Retina (tissue), 1 donor: ENCODE results near the gene ATAD3C.
"Not testable (repeated sequence)": the region's sequence is repeated elsewhere in the genome, so short reads cannot be mapped to it uniquely, and the experiment has no call there.

Experiments used
- DNase-seq: peaks from one replicate; pipeline ENCODE4 v3.0.0-alpha.2; 2016

ATAD3C gene

DNA sequence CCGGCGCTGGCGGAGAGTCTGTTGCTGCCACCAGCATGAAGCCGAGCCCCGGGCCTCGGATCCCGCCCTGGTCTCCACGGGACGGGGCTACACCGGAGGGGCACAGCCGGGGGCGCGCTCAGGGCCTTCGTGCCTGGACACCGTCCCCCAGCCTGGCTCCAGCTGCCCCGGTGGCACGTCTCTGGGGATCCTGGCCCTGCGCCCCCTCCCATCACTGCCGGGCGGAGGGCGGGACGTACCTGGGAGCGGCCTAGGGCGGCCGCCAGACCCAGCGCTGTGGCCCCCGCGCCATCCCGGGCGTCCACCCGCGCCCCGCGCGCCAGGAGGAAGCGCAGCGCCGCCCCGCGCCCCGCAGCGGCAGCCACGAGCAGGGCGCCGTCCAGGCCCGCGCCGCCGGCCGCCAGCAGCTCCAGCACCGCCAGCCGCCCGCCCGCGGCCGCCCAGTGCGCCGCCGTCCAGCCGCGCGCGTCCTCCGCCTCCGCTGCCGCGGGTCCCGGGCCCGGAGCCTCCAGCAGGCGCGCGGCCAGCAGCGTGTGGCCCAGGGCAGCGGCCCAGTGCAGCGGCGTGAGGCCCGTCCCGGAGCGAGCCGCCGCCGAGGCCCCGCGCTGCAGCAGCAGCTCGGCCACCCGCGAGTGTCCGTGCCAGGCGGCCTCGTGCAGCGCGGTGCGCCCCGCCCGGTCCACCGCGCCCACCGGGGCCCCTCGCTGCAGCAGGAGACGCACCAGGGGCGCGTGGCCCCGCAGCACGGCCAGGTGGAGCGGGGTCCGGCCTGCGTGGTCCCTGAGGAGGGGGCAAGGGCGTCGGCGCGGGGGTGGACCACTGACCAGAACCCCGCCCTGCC, 29.5 kb upstream of the ATAD3C start:
- DNase-seq, result peak; percentile 54

DNA sequence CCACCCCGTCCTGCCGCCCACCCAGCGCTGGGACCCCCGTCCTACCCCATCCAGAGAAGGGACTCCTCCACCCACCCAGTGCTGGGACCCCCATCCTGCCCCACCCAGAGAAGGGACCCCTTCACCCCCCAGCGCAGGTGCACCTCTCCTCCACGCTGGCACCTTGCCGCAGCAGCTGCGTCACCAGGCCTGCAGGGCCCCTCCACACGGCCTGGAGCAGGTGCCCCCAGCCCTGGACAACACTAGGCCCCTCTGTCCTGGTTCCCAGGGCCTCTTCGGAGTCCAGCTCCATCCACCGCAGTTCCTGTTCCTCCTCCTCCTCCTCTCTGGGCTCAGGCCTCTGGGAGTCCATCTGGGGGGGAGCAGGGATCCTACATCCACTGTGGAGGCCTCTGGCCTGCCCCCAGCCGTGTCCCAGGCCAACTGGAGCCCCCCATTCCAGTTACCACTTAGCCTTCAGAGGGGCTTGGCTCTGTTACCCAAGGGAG, 28.8 kb upstream of the ATAD3C start:
- no peak for DNase-seq

DNA sequence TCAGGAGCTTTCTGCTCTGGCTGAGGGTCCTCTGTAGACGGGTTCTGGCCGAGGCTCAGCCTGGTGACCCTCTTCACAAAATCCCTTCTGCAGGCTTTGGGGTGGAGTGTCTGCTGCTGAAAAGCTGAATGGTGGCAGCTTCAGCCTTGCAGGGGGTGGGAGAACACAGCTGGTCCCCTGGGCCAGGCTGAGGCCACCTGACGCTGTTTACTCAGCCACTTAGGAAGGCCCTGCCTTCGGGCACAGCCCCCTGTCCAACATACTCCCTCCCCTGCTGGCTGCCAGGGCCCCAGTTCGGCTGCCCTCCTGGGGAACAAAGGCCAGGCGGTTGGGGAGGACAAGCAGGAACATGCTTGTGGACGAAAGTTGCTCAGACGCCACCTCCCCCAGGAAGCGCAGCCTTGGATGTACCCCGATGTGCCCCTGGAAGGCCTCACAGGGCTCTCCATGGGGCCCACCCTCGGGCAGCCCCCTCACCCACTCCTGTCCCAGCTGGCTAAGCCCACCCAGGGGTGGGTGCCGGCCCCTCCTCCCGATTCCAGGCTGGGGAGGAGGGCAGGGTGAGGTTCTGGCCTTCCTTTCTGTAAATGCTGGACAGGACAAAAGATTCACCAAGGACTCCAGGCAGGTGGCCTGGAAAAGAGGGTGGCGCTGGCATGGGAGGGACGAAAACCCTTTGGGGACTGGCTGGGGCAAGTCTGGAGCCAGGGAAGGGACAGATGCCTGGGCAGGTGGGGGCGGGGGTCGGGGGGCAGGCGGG, 28.2 kb upstream of the ATAD3C start, which contains the start of gene ANKRD65:
TSS of gene ANKRD65 (minus strand) at position 130 of the 760 bp plus-strand sequence. CDS start 271 bp downstream, outside the sequence.
- peak; percentile 82 for DNase-seq

DNA sequence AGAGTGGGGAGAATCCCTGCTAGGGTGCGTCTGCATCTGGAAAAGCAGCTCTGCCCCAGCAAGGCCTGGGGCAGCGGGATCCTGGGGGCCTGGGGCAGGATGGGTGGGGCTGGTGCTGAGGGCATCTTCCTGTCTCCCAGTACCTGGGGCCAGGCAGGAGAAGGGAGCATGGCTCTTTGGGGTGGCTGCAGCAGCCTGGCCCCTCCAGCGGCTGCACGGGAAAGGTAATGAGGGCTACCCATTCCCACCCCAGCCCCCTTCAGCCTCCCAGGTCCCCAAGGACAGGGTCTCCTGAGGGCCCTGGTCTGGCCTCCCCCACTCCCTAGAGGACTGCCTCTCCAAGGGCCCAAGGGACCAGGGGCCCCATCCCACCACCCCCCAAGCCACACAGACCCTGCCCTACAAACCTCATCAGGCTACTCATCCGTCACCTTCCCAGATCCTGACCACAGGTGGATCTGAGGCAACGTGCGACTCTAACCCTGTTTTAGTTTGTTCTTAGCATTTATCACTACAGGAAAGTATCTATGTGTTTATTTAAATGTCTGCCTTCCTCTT, 27.5 kb upstream of the ATAD3C start:
- no peak for DNase-seq

DNA sequence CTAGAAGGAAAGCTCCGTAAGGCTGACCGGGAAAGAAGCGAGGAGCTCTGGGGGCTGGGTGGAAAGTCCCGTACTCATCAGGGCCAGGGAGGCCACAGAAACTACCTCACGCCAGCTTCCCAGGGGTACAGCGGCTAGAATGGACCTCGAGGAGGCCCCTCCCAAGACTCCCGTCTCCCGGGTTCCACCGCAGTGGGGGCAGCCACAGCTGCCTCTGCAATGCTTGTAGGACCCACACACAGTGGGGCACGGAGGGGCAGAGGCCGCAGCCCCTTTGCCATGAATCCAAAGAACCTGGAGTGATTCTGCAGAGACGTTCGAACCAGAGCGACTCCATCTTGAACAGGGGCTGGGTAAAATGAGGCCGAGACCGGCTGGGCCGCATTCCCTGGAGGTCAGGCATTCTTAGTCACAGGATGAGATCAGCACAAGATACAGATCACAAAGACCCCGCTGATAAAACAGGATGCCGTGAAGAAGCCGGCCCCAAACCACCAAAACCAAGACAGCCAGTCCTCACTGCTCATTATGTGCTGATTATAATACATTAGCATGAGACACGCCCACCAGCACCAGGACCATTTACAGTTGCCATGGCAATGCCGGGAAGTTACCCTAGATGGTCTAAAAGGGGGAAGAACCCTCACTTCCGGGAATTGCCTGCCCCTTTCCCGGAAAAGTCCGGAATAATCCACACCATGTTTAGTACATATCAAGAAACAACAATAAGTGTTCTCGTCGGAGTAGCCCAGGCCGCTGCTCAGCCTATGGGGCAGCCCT, 26.8 kb upstream of the ATAD3C start:
- no peak for DNase-seq

DNA sequence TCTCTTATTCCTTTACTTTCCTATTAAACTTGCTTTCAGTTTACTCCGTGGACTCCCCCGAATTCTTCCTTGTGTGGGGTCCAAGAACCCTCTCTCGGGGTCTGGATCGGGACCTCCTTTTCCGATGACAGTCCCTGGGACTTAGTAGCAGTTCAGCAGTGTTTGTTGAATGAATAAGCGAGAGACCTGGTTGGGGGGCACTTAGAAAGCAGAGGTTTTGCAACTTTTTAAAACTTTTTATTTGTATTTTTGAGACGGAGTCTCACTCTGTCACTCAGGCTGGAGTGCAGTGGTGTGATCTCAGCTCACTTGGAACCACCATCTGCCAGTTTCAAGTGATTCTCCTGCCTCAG, 26.3 kb upstream of the ATAD3C start:
- DNase-seq, result no peak

DNA sequence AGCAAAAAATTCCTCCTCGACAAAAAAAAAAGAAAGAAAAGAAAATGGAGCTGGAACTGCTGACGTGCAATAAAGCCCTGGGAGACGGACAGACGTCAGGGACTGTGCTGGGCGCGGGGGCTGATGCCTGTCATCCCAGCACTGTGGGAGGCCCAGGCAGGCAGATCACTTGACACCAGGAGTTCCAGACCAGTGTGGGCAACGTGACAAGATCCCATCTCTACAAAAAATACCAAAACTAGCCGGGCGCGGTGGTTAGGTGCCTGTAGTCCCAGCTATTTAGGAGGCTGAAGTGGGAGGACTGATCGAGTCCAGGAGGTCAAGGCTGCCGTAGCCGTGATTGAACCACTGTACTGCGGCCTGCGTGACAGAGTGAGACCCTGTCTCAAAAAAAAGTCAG, 24.8 kb upstream of the ATAD3C start:
- no peak for DNase-seq

DNA sequence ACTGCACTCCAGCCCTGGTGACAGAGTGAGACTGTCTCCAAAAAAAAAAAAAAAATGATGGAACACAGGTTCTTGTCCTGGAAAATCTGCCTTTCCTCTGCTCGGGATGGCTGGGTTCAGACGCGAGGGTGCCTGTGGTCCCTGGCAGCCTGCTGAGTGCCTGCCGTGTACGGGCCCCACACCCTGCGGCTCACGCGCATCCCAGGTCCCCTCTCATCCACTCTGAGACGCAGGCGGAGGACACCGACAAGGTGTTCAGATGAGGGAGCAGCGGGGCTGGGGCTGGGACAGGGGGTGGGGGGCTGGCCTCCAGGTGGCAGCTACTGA, 24.1 kb upstream of the ATAD3C start:
- no peak for DNase-seq

DNA sequence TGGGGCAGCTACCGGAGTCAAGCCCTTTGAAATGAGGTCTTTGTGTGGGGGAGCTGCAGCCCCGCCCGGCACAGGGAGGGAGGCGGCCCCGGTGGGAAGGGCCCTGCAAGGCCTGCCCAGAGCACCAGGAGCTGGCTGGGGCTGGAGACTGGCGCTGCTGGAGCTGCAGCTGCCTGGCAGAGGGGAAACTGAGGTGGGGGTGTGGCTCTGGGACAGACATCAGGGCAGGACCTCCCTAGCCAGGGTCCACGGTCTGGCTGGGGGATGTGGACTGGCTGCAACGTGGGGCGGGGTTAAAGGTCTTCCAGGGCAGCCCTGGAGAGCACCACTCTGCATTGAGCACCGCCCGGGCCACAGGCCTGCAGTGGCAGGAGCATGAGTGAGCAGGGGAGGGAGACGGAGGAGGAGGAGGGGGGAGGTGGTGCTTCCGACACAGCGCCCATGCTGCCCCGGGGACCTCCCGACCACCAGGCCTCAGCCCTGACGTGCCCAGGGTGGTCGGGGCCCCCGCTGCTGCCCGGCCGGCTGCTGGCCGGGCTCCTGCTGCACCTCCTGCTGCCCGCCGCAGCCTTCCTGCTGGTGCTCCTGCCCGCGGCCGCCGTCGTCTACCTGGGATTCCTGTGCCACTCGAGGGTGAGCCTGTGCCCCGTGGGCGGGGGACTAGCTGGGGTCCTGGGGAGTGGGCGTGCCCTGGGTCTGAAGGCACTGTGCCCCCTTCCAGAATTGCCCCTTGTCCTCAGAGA, 23.6 kb upstream of the ATAD3C start:
- no peak for DNase-seq

DNA sequence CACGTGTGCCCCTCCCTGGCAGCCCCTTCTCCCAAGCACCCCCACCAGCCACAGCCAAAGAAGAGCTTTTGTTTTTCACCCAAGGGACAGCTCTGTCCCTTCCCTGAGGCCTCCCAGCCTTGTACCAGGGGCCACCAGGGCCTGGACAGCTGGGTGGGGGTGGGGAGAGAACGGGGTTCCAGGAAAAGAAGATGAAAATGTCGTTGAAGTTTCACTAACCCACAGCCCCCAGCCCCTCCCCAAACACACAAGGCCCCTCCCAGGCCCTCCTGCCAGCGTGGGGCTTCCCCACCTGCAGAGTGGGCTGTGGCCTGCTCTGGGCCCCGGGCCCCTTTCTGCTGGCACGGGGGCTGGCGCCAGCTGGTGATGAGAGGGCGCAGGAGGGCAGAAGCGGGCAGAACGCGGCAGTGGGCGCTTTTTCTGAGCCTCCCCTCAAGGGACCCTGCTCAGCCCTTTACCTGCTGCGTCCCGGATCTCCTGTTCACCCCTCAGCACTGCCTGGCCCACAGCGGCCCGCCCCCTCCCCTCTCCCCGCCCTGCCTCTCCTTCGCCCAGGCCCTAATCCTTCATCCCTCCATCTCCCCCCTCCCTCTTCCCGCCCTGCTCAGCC, 22.9 kb upstream of the ATAD3C start:
- DNase-seq, result no peak

DNA sequence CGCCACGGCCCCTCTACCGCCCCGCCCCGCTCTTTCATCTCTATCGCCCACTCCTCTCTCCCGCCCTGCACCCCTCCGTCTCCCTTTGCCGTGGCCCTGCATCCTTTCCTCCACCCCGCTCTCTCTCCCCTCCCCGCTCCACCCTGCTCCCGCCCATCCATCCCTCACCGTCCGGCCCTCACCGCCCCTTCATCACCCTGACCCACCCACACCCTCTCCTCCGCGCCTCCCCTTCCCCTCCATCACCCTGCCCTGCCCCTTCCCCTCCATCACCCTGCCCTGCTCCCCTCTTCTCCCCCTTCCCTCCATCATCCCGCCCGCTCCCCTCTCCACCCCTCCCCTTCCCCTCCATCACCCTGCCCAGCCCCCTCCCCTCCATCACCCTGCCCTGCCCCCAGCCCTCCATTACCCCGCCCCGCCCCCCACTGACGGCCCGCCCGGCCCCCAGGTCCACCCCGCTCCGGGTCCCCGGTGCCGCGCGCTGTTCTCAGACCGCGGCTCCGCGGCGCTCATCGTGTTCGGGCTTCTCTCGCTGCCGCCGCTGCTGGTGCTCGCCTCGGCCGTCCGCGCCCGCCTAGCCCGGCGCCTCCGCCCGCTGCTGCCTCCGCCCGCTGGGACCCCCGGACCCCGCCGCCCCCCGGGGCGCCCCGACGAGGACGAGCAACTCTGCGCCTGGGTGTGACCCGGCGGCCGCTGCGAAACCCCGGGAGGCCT, 22.2 kb upstream of the ATAD3C start:
- DNase-seq, result no peak

DNA sequence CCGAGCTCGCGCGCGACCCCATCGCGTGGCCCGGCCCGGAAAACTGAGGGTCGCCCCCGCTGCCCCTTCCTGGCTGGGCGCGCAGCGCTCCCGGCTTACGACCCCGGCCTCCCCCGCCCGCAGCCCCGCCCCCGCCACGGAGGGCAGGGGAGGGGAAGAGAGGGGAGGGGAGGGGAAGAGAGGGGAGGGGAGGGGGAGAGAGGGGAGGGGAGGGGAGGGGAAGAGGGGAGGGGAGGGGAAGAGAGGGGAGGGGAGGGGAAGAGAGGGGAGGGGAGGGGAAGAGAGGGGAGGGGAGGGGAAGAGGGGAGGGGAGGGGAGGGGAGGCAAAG, 21.7 kb upstream of the ATAD3C start:
- no peak for DNase-seq

DNA sequence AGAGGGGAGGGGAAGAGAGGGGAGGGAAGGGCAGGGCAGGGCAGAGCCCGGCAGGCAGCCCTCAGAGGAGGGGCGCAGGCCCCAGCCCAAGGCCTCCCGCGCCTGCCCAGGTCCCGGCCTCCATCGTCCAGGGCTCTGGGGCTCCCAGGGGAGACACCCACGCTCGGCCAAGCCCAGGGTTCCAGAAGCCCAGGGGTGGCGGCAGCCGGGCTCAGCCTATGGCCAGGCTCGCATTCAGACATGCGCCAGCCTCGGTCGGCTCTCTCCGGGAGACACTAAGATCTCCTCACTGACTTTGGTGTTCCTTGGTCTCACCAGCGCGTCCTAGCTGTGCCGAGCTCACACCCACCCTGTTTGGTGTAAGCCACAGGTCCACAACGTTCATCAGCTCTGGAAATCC, 21.3 kb upstream of the ATAD3C start:
- no peak for DNase-seq

DNA sequence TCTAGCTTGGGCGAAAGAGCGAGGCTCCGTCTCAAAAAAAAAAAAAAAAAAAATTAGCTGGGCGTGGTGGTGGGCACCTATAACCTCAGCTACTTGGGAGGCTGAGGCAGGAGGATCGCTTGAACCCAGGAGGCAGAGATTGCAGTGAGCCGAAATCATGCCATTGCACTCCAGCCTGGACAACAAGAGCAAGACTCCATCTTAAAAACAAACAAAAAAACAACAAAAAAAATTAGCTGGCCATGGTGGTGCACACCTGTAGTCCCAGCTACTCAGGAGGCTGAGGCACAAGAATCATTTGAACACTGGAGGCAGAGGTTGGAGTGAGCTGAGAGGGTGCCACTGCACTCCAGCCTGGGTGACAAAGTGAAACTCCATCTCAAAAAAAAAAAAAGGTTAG, 20.5 kb upstream of the ATAD3C start:
- DNase-seq, result not testable (repeated sequence)

DNA sequence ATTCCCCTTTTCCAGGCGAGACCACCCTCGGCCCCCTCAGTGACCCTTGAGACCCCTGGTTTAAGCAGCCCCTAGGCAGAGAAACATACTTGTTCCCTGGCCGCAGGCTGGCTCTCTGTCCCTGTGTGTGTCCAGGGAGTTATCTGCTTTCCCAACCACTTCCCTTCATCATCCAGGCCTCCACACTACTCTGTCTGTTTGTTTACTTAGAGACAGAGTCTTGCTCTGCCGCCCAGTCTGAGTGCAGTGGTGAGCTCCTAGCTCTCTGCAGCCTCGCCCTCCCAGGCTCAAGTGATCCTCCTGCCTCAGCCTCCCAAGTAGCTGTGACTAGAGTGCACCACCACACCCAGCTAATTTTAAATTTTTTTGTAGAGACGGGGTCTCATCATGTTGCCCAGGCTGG, 19.8 kb upstream of the ATAD3C start:
- DNase-seq, result no peak

DNA sequence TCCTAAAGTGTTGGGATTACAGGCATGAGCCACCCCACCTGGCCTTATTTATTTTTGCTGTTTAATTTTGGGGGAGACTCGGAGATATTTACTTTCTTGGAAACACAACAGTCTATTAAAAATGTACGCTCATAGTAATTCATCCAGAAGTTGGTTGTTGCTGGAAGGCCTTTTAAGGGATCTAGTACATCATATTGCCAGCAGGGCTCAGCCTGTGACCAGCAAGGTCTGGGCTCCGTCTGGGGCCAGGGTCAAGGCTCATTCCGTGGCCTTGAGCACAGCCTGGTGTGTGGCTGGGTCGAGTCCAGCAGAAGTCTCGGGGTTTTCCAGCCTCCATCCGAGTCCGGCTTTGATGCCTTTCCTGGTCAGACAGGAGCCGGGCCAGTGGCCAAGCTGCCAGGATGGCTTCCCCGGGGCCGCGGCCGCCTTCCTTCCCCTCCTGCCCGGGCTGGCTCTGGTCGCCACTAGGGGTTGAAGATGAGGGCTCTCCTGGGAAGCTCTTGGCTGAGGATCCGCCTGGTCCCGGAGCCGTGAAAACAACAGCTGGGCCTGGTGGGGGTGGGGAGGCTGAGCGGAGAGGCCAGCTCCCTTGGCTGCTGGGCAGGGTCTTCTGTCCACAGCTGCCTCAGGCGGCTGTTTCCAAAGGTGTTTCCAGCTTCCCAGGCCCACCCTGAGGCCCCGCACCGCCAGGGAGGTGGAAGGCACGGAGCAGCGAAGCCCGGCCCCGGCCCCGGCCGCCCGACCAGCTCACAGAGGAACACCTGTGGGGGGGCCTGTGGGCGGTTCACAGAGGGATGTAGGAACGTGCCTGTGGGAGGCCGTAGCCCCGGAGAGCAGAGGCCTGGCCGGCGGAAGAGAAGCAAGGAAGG, 19.1 kb upstream of the ATAD3C start:
- DNase-seq, result peak; percentile 86

DNA sequence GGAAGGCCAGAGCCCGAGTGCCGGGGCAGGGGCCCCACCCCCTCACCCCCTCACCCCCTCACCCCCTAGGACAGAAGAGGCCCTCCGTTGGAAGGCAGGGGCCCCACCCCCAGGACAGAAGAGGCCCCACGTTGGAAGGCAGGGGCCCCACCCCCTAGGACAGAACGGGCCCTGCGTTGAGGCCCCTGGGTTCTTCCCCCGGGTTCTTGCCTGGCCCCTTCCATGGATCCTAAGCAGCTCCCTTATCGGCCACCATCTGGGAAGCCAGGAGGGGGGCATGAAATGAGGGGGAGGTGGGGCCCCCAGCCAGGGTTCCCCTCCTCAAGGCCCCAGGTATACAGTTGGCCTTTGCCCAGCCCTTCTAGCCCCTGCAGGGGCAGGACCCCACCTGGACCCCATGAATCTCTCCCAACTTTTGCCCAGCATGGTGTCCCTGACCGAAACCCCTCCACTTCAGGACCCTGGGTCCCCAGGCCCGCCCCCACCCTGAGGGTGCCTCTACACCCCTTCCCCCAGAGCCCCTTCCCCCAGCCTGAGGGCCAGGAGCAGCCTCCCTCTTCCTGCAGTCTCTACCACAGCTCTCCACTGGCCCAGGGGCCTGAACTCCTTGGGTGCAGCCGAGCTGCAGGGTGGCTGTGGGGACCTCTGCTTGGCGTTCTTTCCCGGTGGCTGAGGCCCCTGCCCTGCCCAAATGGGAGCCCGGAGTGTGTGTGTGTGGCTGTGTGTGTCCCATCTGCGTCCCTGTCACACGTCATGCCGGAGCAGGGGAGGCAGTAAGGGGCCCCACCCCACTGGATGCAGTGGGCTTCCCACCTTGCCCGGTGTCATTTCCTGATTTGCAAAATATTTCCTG, 18.3 kb upstream of the ATAD3C start:
- peak; percentile 40 for DNase-seq

DNA sequence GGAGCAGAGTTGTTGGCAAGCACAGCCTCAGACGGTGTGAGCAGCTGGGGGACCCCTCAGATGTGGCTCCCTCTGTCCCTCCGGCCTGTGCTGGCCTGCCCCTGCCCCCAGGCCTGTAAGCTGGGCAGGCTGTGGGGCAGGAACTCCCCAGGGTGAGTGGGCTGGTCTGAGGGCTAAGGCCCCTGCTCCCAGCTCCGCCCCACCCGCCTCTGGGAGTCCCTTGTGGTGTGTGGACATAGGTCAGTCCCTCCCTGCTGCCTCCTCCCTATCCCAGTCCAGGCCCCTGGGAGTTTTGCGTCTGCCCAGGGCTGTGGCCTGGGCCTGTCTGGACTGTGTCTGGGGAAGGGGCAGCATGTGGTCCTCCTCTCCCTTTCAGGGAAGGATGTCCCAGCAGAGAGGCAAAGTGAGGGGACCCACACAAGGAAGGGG, 17.6 kb upstream of the ATAD3C start:
- peak; percentile 60 for DNase-seq

DNA sequence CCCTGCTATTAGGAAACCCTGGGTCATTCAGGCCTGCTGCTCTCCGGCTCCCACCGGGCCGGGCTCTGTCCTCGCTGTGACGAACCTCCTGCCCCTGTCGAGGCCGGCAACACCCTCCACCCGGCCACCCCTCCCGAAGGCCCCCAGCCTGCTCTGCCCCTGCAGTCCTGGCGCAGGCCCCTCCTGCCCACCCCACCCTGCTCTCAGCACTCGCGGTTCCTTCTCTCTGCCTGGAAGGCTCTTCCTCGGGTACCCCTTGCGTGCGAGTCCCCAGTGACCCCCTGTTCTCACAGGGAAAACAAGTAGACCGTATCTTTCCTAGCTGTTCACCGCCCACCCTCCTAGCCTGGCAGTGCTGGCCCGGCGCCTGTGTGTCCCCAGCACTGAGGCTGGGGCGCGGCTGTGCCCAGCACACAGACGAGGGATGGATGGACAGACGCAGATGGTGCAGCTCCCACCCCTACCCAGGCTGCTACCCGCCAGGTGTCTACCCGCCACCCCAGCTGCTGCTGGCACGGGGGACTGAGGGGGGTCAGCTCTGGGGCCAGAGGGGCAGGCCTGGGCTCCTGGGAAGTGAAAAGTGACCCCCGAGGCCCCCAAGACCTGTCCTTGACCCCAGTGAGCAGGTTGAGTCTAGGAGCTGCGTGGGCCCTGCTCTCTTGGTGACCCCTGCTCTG, 17.1 kb upstream of the ATAD3C start:
- peak; percentile 50 for DNase-seq
